Sigmoid colon (tissue), 7 donors: ENCODE data around the gene XPO6. TPM values are rescaled to one million over a fixed set of nuclear protein-coding genes. Genes with fewer than 3 reads are reported as not detected.

Experiments used
- DNase-seq: peaks from one replicate; pipeline ENCODE4 v3.0.0-alpha.2; 2019
- H3K27ac ChIP-seq, 4 donors: fragments of 200-600 bp; sonication (generic); one replicate each; pipeline ENCODE4 v1.5.1; 2016 to 2019; ENCODE audit warnings: mild to moderate bottlenecking in 1 of 4
- H3K27me3 ChIP-seq, 3 donors: fragments of 200-600 bp; sonication (generic); one replicate each; pipeline ENCODE4 v1.5.1; 2019; ENCODE audit warnings: mild to moderate bottlenecking in 1 of 3
- H3K36me3 ChIP-seq, 4 donors: fragments of 200-600 bp; sonication (generic); one replicate each; pipeline ENCODE4 v1.5.1; 2016 to 2019
- H3K4me1 ChIP-seq, 4 donors: fragments of 200-600 bp; sonication (generic); one replicate each; pipeline ENCODE4 v1.5.1; 2017 to 2019
- H3K4me3 ChIP-seq, 4 donors: fragments of 200-600 bp; sonication (generic); one replicate each; pipeline ENCODE4 v1.5.1; 2017 to 2019; ENCODE audit warnings: mild to moderate bottlenecking in 2 of 4, moderate library complexity in 1 of 4
- H3K9me3 ChIP-seq, 4 donors: fragments of 200-600 bp in 3 of 4; sonication (generic) in 3 of 4; one replicate each; pipeline versions ENCODE4 v1.5.1 to v1.6.1; 2013 to 2019
- EP300 ChIP-seq, 4 donors: sonication (generic); formaldehyde crosslinking; IDR thresholded peaks; one replicate each; pipeline ENCODE4 v1.6.1; 2017; ENCODE audit warnings: antibody characterized with exemption in 4 of 4
- POLR2A ChIP-seq, 2 donors: fragments of 450-650 bp; IDR thresholded peaks; one replicate each; pipeline ENCODE4 v1.6.1; 2016; ENCODE audit warnings: antibody characterized with exemption in 2 of 2, mild to moderate bottlenecking in 2 of 2, moderate library complexity in 2 of 2
- POLR2AphosphoS5 ChIP-seq, 4 donors: sonication (generic); formaldehyde crosslinking; IDR thresholded peaks; one replicate each; pipeline ENCODE4 v1.6.1; 2017; ENCODE audit warnings: antibody characterized with exemption in 4 of 4
- WGBS, 2 donors: extraction: QIAGEN DNeasy Blood & Tissue Kit; methylation state at CpG; one replicate each; pipeline ENCODE4 v1.1.7; 2013; 5-methylcytosine and 5-hydroxymethylcytosine counted together
- intact Hi-C: fragments of 100-400 bp; cut with DNase I; formaldehyde crosslinking; loops from one replicate; pipeline ENCODE4 v1.15.1; 2023
- polyA plus RNA-seq, 3 donors: library from polyadenylated mRNA; stranded (reverse); fragments of 200-250 nt; gene quantifications; one replicate each; pipeline ENCODE4 v1.2.3, GENCODE V29; 2013
- total RNA-seq, 4 donors: library from RNA; depleted of rRNA; stranded (reverse); fragments of >200 nt; gene quantifications; one replicate each; pipeline ENCODE4 v1.1.0, GENCODE V29; 2016
- TF ChIP-seq, protein P1 (sequence below), 4 experiments: fragments of 450-650 bp in 3 of 4; fragments of 200-600 bp in 1 of 4; IDR thresholded peaks; one replicate each; pipeline ENCODE4 v1.5.1; 2016 to 2019; ENCODE audit warnings: antibody characterized with exemption in 4 of 4, mild to moderate bottlenecking in 3 of 4, moderate library complexity in 2 of 4
- donor health status: healthy with polysubstance abuse.
- donor health status: Bipolar disorder and iron deficiency.
- donor health status: healthy.

Gene XPO6
- total and polyA plus RNA-seq, 7 donors, result 40.2 to 101 (median 48.9) TPM

DNA sequence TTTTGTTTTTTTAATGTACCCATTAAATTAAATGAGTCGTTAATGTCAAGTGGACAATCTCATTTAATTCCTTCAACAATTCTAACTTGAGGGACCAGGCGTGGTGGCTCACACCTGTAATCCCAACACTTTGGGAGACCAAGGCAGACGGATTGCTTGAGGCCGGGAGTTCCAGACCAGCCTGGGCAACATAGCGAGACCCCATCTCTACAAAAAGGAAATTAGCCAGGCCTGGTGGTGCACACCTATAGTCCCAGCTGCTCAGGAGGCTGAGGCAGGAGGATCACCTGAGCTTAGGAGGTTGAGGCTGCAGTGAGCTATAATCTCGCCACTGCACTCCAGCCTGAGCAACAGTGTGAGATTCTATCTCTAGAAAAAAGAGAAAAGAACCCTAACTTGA, 127.6 kb downstream of the XPO6 start:
- Histone ChIP-seq H3K36me3 (no peaks in the 10 kb centered on the region), H3K4me1 (no peaks in the 10 kb centered on the region), H3K27ac (no peak overlapping the region), H3K9me3 (no peaks in the 10 kb centered on the region), H3K4me3 (no peak overlapping the region), H3K27me3 (no peaks in the 10 kb centered on the region)
- intact Hi-C loops, result no loop called here
- TF ChIP-seq EP300 (IDR thresholded peaks at IDR 0.05) (no peak), POLR2A (IDR thresholded peaks at IDR 0.05) (no peak), POLR2AphosphoS5 (IDR thresholded peaks at IDR 0.05) (no peak)
- TF ChIP-seq, protein P1, sequence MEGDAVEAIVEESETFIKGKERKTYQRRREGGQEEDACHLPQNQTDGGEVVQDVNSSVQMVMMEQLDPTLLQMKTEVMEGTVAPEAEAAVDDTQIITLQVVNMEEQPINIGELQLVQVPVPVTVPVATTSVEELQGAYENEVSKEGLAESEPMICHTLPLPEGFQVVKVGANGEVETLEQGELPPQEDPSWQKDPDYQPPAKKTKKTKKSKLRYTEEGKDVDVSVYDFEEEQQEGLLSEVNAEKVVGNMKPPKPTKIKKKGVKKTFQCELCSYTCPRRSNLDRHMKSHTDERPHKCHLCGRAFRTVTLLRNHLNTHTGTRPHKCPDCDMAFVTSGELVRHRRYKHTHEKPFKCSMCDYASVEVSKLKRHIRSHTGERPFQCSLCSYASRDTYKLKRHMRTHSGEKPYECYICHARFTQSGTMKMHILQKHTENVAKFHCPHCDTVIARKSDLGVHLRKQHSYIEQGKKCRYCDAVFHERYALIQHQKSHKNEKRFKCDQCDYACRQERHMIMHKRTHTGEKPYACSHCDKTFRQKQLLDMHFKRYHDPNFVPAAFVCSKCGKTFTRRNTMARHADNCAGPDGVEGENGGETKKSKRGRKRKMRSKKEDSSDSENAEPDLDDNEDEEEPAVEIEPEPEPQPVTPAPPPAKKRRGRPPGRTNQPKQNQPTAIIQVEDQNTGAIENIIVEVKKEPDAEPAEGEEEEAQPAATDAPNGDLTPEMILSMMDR (IDR thresholded peaks at IDR 0.05), result no peak
- WGBS, 2 donors, result 93 to 94% methylated on average over 6 of the region's 6 CpGs
- no peak for DNase-seq

DNA sequence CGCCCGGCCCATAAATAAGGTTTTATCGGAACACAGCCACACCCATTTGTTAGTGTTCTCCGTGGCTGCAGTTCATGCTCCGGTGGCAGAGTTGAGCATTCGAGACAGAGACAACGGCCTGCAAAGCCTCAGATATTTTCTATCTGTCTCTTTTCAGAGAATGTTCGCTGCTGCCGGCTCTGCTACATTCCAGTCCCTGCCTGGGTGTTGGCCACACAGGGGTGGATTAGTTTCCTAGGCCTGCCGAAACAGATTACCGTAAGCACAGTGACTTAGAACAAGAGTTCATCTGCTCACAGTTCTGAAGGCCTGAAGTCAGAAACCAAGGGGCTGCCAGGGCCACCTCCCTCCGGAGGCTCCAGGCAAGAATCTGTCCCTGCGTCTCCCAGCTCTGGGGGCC, 129.1 kb downstream of the XPO6 start:
- Histone ChIP-seq H3K36me3 (no peaks in the 10 kb centered on the region), H3K27me3 (no peaks in the 10 kb centered on the region), H3K27ac (no peak overlapping the region), H3K4me3 (no peak overlapping the region), H3K4me1 (no peaks in the 10 kb centered on the region), H3K9me3 (no peaks in the 10 kb centered on the region)
- TF ChIP-seq, protein P1 (IDR thresholded peaks at IDR 0.05), result no peak
- no peak for TF ChIP-seq EP300 (IDR thresholded peaks at IDR 0.05)
- TF ChIP-seq POLR2A (IDR thresholded peaks at IDR 0.05), result no peak
- TF ChIP-seq POLR2AphosphoS5 (IDR thresholded peaks at IDR 0.05), result no peak
- DNase-seq, result no peak
- 15 to 57% methylated on average over 13 of the region's 13 CpGs for WGBS, 2 donors
- intact Hi-C loops, result no loop called here

DNA sequence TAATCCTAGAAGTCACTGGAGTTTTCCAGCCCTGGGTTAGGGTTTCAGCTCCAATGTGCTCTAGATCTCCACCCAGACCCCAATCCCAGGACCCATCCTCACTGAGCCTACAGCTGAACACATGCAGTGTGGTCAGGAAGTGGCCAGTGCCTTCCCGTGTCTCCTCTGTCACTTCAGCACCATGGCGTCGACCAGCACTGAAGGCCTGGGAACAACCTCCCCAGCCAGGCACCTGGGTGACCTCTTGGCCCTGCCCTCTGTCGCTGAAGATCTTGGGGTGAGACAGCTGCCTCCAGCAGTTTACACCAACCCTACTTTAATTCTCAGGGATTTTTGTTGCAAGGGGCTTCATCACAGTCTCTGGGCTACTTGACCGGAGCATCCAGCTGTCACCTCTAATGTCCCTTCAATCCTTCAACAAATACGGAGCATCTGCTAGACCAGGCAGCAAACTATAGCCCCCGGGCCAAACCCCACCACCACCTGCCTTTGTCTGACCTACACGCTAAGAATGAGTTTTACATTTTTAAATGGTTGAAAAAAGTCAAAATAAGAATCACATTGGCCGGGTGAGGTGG, 130.3 kb downstream of the XPO6 start:
- intact Hi-C loops, result no loop called here
- no peak for TF ChIP-seq POLR2AphosphoS5 (IDR thresholded peaks at IDR 0.05)
- TF ChIP-seq EP300 (IDR thresholded peaks at IDR 0.05), result no peak
- TF ChIP-seq, protein P1 (IDR thresholded peaks at IDR 0.05), result no peak
- TF ChIP-seq POLR2A (IDR thresholded peaks at IDR 0.05), result no peak
- no peaks in the 10 kb centered on the region for H3K4me1 ChIP-seq
- DNase-seq, result no peak
- H3K27me3 ChIP-seq, result no peaks in the 10 kb centered on the region
- H3K4me3 ChIP-seq, result no peak overlapping the region
- H3K36me3 ChIP-seq, result no peaks in the 10 kb centered on the region
- 86 to 91% methylated on average over 9 of the region's 9 CpGs for WGBS, 2 donors
- no peak overlapping the region for H3K27ac ChIP-seq
- H3K9me3 ChIP-seq, result no peaks in the 10 kb centered on the region

DNA sequence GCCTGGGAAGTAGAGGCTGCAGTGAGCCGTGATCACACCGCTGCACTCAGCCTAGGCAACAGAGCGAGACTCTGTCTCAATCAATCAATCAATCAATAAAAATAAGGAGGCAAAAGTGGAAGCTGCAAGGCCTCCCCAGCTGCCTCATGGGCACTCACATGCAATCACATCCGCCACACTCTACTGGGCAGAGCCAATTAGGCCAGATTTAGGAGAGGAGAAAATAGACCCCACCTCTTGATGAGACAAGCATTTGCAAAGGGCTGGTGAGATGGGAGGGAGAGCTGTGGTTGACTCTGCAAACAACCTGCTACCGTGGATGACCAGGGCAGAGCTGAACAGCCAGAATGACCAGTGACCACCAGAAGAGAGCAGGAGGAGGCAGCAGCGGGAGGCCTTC, 133.5 kb downstream of the XPO6 start:
- intact Hi-C loops, result no loop called here
- WGBS, 2 donors, result 92 to 93% methylated on average over 6 of the region's 6 CpGs

More for the DNA sequence above, 133.5 kb downstream of the XPO6 start:
- no peaks in the 10 kb centered on the region for H3K36me3 ChIP-seq
- no peaks in the 10 kb centered on the region for H3K9me3 ChIP-seq
- no peak overlapping the region for H3K4me3 ChIP-seq
- no peaks in the 10 kb centered on the region for H3K4me1 ChIP-seq
- TF ChIP-seq EP300 (IDR thresholded peaks at IDR 0.05) (no peak), POLR2AphosphoS5 (IDR thresholded peaks at IDR 0.05) (no peak), POLR2A (IDR thresholded peaks at IDR 0.05) (no peak)
- TF ChIP-seq, protein P1 (IDR thresholded peaks at IDR 0.05), result no peak
- no peaks in the 10 kb centered on the region for H3K27me3 ChIP-seq
- DNase-seq, result no peak
- no peak overlapping the region for H3K27ac ChIP-seq
